AG10803 (cell line): ENCODE data around the gene ALOX12B.
"Not testable (repeated sequence)": the region's sequence is repeated elsewhere in the genome, so short reads cannot be mapped to it uniquely, and the experiment has no call there.

Experiments
- DNase-seq: peaks from one replicate; pipeline ENCODE4 v3.0.0; 2010; ENCODE audit warnings: low read depth
- H3K4me3 ChIP-seq: 2 replicates; pipeline ENCODE4 v1.5.1; 2011; ENCODE audit warnings: mild to moderate bottlenecking, low read length, control low read depth
- CTCF ChIP-seq: conservative IDR thresholded peaks from 2 replicates; pipeline ENCODE4 v1.5.1; 2011; ENCODE audit warnings: mild to moderate bottlenecking, low read length, control low read depth, inconsistent platforms

Gene ALOX12B

DNA sequence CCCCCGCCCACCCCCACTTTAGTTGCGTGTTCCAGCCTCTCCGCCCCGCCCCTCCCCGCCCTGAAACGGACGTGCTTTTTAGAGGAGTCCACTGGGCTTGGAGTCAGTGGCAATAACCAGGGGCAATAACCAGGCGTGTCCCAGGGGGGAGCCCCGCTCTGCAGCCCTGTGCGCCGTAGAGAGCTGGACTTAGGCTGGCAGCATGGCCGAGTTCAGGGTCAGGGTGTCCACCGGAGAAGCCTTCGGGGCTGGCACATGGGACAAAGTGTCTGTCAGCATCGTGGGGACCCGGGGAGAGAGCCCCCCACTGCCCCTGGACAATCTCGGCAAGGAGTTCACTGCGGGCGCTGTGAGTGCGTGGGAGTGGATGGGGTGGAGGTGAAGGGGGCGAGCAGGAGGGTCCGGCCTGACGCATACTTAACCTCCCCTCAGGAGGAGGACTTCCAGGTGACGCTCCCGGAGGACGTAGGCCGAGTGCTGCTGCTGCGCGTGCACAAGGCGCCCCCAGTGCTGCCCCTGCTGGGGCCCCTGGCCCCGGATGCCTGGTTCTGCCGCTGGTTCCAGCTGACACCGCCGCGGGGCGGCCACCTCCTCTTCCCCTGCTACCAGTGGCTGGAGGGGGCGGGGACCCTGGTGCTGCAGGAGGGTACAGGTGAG, 48.4 kb downstream of the ALOX12B start, which contains the start of gene ALOX15B:
Gene ALOX15B, plus strand, starts transcription at position 106 of the 657 bp plus-strand sequence. Its CDS starts 97 bp downstream, at position 203.
- DNase-seq: no peak
- TF ChIP-seq CTCF: no peak
- no peak within 1 kb of the TSS for H3K4me3 ChIP-seq

- no peak for TF ChIP-seq CTCF
- no peak for DNase-seq
- no peak overlapping the region for H3K4me3 ChIP-seq
Measured at GRCh38 chr17:8032442-8032841, 55.1 kb downstream of the ALOX12B start.

- TF ChIP-seq CTCF: no peak
- DNase-seq: no peak
- no peak overlapping the region for H3K4me3 ChIP-seq
Measured at GRCh38 chr17:8031950-8032349, 55.6 kb downstream of the ALOX12B start.

DNA sequence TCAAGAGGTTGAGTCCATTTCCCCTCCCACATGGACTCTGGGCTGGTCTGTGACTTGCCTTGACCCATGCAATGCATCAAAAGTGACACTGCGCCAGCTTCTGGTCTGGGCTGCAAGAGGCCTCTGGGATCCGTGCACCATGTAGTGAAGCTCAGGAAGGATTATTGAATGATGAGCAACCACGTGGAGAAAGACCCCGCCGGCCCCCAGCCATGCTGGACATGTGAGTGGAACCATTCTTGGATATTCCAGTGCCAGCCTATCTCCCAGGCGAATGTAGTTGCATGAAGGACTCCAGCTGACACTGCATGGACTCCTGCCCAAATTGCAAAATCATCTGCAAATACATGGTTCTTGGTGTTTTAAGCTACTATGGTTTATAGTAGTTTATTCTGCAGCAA, 56.3 kb downstream of the ALOX12B start:
- H3K4me3 ChIP-seq: no peak overlapping the region
- DNase-seq: no peak
- no peak for TF ChIP-seq CTCF

DNA sequence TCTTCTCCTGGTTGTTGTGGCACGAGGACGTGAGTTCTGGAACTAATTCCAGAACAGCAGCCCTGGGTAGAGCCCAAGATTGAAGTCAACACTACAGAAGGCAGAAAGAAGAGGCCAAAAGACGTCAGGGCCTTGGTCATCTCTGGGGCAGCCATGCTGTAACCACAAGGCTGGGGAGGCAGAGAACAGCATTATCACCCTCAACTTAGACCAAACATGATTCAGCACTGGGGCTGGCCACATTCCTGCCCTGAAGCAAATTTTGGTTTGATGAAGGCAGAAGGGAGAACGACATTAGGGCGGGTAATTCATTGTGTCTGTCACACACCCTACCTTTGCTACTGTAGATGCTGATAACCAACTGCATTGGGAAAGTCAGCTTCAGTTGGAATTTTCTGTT, 58.4 kb downstream of the ALOX12B start:
- H3K4me3 ChIP-seq: no peak overlapping the region
- DNase-seq: peak; percentile 23
- TF ChIP-seq CTCF: no peak

DNA sequence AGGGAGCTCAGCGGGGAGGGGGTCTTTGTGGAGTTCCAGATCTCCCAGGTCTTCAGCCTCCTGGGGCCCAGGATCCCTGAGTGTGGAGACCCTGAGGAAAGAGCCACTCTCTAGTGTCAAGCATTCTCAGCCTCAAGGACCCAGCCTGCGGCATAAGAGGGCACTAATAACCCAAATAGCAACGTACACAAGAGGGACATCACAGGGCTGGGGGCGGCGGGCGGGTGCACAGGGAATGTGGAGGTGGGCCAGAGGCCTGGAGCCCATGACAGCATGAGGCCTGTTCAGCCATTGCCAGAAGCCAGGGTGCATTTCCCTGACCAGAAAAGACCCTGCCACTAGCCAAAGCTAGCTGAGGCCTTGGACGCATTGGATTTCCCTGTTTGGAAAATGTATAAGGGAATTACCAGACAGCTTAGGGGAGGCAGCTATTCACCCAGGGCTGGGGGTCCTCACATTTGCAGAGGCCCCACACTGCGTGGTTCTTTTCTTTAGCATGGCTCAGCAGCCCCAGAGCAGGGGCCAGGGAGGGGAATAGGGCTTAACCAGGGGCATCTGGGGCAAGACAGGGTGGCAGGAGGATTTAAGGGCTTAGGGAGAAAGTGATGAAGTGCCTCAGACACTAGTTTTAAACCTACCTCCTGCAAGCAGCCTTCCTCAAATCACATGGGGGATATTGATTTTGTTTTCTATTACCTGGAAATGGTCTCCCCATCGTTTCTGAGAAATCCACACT, 62.2 kb downstream of the ALOX12B start:
- DNase-seq: no peak
- TF ChIP-seq CTCF: no peak
- H3K4me3 ChIP-seq: no peak overlapping the region

- H3K4me3 ChIP-seq, DNase-seq: not testable (repeated sequence)
Measured at GRCh38 chr17:8024161-8024560, 63.4 kb downstream of the ALOX12B start.
